ENCODE results near the gene C1QBP. TPM values are rescaled to one million over a fixed set of nuclear protein-coding genes. Genes with fewer than 3 reads are reported as not detected.

The C1QBP gene
- total RNA-seq, 1 donor from 2014 or later, result 73.7 TPM

GRCh38 chr17:5481451-5481850 is 42.5 kb upstream of the C1QBP start:
- DNase-seq (no peak), ATAC-seq (no peak)
- Histone ChIP-seq H3K27ac (no peak overlapping the region), H3K9me3 (no peaks in the 10 kb centered on the region), H3K27me3 (no peaks in the 10 kb centered on the region), H3K36me3 (peaks cover 77% of the 10 kb centered on the region), H3K4me3 (no peak overlapping the region), H3K4me1 (peaks cover 9% of the 10 kb centered on the region)
- TF ChIP-seq CTCF (IDR thresholded peaks at IDR 0.05), result no peak
- intact Hi-C loops (cut with DNase I), result no loop called here

GRCh38 chr17:5480962-5481361 is 42.0 kb upstream of the C1QBP start:
- TF ChIP-seq CTCF (IDR thresholded peaks at IDR 0.05), result no peak
- Histone ChIP-seq H3K4me1 (peaks cover 9% of the 10 kb centered on the region), H3K4me3 (no peak overlapping the region), H3K27me3 (no peaks in the 10 kb centered on the region), H3K9me3 (no peaks in the 10 kb centered on the region), H3K27ac (no peak overlapping the region), H3K36me3 (peaks cover 82% of the 10 kb centered on the region)
- intact Hi-C loops (cut with DNase I), result no loop called here
- DNase-seq (no peak), ATAC-seq (no peak)

GRCh38 chr17:5478992-5479391 is 40.0 kb upstream of the C1QBP start:
- no peak for DNase-seq
- Histone ChIP-seq H3K9me3 (no peaks in the 10 kb centered on the region), H3K36me3 (peaks cover 100% of the 10 kb centered on the region), H3K27me3 (no peaks in the 10 kb centered on the region), H3K27ac (no peak overlapping the region), H3K4me3 (no peak overlapping the region), H3K4me1 (no peaks in the 10 kb centered on the region)
- ATAC-seq, result no peak
- no peak for TF ChIP-seq CTCF (IDR thresholded peaks at IDR 0.05)
- intact Hi-C loops (cut with DNase I), result no loop called here

GRCh38 chr17:5473906-5474305 is 35.0 kb upstream of the C1QBP start:
- TF ChIP-seq CTCF (IDR thresholded peaks at IDR 0.05), result no peak
- H3K4me3 ChIP-seq, result no peak overlapping the region
- no peaks in the 10 kb centered on the region for H3K27me3 ChIP-seq
- H3K36me3 ChIP-seq, result peaks cover 77% of the 10 kb centered on the region
- ATAC-seq (no peak), DNase-seq (no peak)
- intact Hi-C loops (cut with DNase I), result no loop called here
- H3K4me1 ChIP-seq, result no peaks in the 10 kb centered on the region
- H3K9me3 ChIP-seq, result no peaks in the 10 kb centered on the region
- no peak overlapping the region for H3K27ac ChIP-seq

- no peak for ATAC-seq
- peaks cover 3% of the 10 kb centered on the region for H3K4me1 ChIP-seq
- no peaks in the 10 kb centered on the region for H3K9me3 ChIP-seq
- no peaks in the 10 kb centered on the region for H3K27me3 ChIP-seq
- TF ChIP-seq CTCF (IDR thresholded peaks at IDR 0.05), result no peak
- no peak overlapping the region for H3K27ac ChIP-seq
- intact Hi-C loops (cut with DNase I), result no loop called here
- DNase-seq, result no peak
- no peak overlapping the region for H3K4me3 ChIP-seq
- peaks cover 63% of the 10 kb centered on the region for H3K36me3 ChIP-seq
Observed at GRCh38 chr17:5472511-5472910, 33.6 kb upstream of the C1QBP start.

GRCh38 chr17:5468075-5468473 is 29.1 kb upstream of the C1QBP start:
- Histone ChIP-seq H3K4me3 (peak overlapping the region; percentile 99), H3K9me3 (no peaks in the 10 kb centered on the region), H3K36me3 (peaks cover 19% of the 10 kb centered on the region), H3K4me1 (peaks cover 13% of the 10 kb centered on the region), H3K27me3 (no peaks in the 10 kb centered on the region), H3K27ac (peak overlapping the region; percentile 78)
- no peak for TF ChIP-seq CTCF (IDR thresholded peaks at IDR 0.05)
- intact Hi-C loops (cut with DNase I), result no loop called here
- ATAC-seq (peak; percentile 5), DNase-seq (no peak)
